IPS DF 6.9 (cell line): Measurements from ENCODE around the gene LAMTOR4.
"Not testable (repeated sequence)": the region's sequence is repeated elsewhere in the genome, so short reads cannot be mapped to it uniquely, and the experiment has no call there.

Source experiments
- DNase-seq: peaks from one replicate; pipeline ENCODE4 v3.0.0-alpha.2; 2013; ENCODE audit warnings: low read depth, low spot score
- H3K27ac ChIP-seq: one replicate; pipeline ENCODE4 v1.5.1; 2013; ENCODE audit warnings: low read length, control low read depth
- H3K27me3 ChIP-seq: 2 replicates; pipeline ENCODE4 v1.6.1; 2013; ENCODE audit warnings: mild to moderate bottlenecking, low read length; ENCODE audit not compliant: control insufficient read depth, insufficient read depth
- H3K36me3 ChIP-seq: 2 replicates; pipeline ENCODE4 v1.6.1; 2013; ENCODE audit warnings: low read length; ENCODE audit not compliant: control insufficient read depth, insufficient read depth
- H3K4me1 ChIP-seq: 2 replicates; pipeline ENCODE4 v1.6.1; 2013; ENCODE audit warnings: low read length; ENCODE audit not compliant: control insufficient read depth, insufficient read depth
- H3K4me3 ChIP-seq: 2 replicates; pipeline ENCODE4 v1.5.1; 2013; ENCODE audit warnings: mild to moderate bottlenecking, low read length
- H3K9me3 ChIP-seq: 2 replicates; pipeline ENCODE4 v1.6.1; 2013; ENCODE audit warnings: low read length, inconsistent platforms; ENCODE audit not compliant: control insufficient read depth, insufficient read depth
- WGBS: extraction: QIAGEN DNeasy Blood & Tissue Kit; methylation state at CpG from one replicate; pipeline ENCODE4 v1.1.7; 2013; ENCODE audit warnings: mixed read lengths, missing lambda C conversion rate; ENCODE audit not compliant: insufficient read length, insufficient coverage; 5-methylcytosine and 5-hydroxymethylcytosine counted together

Gene LAMTOR4

DNA sequence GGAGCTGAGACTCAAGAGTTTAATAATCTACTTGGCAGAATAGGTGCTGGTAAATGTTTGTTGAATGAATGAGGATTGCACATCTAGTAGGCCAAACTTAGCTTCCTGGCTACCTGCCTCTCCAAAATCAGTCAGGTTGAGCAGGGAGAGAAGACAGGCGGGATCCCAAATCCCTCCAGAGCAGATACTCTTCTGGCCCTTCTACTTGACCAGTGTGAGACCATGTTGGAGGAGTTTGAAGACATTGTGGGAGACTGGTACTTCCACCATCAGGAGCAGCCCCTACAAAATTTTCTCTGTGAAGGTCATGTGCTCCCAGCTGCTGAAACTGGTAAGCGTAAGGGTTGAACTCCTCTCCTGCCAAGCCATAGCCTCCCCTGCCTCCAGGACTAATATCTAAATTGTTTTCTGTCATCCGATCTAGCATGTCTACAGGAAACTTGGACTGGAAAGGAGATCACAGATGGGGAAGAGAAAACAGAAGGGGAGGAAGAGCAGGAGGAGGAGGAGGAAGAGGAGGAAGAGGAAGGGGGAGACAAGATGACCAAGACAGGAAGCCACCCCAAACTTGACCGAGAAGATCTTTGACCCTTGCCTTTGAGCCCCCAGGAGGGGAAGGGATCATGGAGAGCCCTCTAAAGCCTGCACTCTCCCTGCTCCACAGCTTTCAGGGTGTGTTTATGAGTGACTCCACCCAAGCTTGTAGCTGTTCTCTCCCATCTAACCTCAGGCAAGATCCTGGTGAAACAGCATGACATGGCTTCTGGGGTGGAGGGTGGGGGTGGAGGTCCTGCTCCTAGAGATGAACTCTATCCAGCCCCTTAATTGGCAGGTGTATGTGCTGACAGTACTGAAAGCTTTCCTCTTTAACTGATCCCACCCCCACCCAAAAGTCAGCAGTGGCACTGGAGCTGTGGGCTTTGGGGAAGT lies 24.2 kb upstream of the LAMTOR4 start:
- Histone ChIP-seq H3K4me3 (no peak overlapping the region), H3K36me3 (no peaks in the 10 kb centered on the region), H3K9me3 (no peaks in the 10 kb centered on the region), H3K27me3 (no peaks in the 10 kb centered on the region), H3K27ac (no peak overlapping the region), H3K4me1 (no peaks in the 10 kb centered on the region)
- no CpG with 5 or more reads among the region's 4 CpGs for WGBS
- DNase-seq, result no peak

DNA sequence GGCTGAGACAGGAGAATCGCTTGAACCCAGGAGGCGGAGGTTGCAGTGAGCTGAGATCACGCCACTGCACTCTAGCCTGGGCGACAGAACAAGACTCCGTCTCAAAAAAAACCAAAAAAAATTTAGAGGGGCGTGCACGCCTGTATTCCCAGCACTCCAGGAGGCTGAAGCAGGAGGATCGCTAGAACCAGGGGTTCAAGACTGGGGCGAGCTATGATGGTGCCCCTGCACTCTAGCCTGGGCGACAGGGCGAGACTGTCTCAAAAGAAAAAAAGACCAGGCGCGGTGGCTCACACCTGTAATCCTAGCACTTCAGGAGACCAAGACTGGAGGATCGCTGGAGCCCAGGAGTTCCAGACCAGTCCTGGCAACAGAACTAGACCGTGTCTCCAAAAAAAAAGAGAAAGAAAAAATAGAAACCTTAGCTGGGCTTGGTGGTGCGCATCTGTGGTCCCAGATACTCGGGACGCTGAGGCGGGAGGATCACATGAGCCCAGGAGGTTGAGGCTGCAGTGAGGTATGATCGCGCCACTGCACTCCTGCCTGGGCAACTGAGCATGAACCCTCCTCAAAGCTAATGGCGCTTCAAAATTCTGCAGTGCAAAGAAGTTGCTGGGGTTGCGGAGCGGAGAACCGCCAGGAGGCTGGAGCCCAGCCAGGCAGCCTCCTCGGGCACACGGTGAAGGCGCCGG lies 22.3 kb upstream of the LAMTOR4 start:
- no peak for DNase-seq
- Histone ChIP-seq H3K4me3 (peak overlapping the region; percentile 63; the same call in 1 of the 2 replicates), H3K36me3 (no peaks in the 10 kb centered on the region), H3K9me3 (no peaks in the 10 kb centered on the region), H3K27ac (no peak overlapping the region), H3K4me1 (no peaks in the 10 kb centered on the region), H3K27me3 (no peaks in the 10 kb centered on the region)
- WGBS, result no CpG with 5 or more reads among the region's 29 CpGs

DNA sequence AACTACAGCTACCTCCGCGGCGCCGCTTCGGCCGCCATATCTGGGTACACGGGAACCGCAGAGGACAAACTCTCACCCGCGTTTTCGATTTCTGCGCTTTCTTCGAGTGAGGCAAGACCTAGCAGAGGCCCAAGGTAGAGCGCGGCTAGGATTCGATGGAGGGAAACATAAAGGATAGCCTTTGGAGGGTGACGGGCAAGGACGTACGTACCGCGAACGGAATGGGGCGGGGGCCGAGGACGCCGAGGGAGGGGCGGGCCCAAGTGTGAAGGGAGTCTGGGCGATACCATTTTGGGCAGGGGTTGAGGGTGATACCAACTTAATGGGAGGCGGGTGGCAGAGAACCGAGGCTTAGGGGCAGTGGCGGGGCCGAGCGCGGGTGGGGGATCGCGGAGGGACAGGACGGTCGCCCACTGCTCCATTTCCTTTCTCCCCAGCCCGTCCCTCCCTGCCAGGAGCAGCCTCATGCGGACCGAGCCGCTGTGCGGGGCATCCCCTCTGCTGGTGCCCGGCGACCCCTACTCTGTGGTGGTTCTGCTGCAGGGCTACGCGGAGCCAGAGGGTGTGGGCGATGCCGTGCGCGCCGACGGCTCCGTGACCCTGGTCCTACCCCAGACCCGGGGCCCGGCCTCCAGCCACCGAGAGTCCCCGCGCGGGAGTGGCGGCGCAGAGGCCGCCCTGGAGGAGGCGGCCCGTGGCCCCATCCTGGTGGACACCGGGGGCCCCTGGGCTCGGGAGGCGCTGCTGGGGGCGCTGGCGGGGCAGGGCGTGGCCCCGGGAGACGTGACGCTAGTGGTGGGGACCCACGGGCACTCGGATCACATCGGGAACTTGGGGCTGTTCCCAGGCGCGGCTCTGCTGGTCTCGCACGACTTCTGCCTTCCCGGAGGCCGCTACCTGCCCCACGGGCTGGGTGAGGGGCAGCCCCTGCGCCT lies 21.5 kb upstream of the LAMTOR4 start, which contains the start of gene MBLAC1:
MBLAC1 (plus strand) TSS at position 37 of the 935 bp plus-strand sequence; CDS start at position 466, 429 bp downstream.
- Histone ChIP-seq H3K4me3 (peak within 1 kb of the TSS; percentile 63), H3K27ac (no peak within 1 kb of the TSS), H3K36me3 (no peaks in the 10 kb centered on the region), H3K9me3 (no peaks in the 10 kb centered on the region), H3K27me3 (no peaks in the 10 kb centered on the region), H3K4me1 (no peaks in the 10 kb centered on the region)
- WGBS, result no CpG with 5 or more reads among the region's 85 CpGs
- peak; percentile 72 for DNase-seq

DNA sequence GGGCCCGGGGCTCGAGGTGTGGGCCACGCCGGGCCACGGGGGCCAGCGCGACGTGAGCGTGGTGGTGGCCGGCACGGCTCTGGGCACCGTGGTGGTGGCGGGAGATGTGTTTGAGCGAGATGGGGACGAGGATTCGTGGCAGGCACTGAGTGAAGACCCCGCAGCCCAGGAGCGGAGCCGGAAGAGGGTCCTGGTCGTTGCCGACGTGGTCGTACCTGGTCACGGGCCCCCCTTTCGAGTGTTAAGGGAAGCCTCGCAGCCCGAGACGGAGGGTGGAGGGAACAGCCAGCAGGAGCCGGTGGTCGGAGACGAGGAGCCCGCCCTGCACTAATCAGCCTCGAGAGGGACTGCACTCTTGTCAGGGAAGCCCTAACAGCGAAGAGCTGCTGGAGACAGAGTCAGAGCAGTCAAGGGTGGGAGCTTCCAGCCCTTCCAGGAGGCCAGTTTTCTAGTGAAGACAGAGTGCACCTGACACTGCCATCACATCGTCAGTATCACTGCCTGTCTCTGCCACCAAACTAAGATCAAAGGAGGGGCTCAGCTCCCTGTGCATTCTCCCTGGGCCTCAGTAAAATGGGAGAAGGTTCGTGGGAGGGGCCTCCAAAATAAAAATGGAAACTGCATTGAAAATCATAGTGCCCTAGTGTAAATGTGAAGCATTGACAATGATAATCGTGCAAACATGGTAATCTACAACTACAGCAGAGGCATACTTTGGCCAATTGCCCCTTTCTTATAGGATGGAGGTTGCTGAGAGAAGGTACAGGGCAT lies 20.7 kb upstream of the LAMTOR4 start:
- Histone ChIP-seq H3K36me3 (no peaks in the 10 kb centered on the region), H3K9me3 (no peaks in the 10 kb centered on the region), H3K4me3 (peak overlapping the region; percentile 63; the same call in 1 of the 2 replicates), H3K27me3 (no peaks in the 10 kb centered on the region), H3K27ac (no peak overlapping the region), H3K4me1 (no peaks in the 10 kb centered on the region)
- no peak for DNase-seq
- no CpG with 5 or more reads among the region's 37 CpGs for WGBS

DNA sequence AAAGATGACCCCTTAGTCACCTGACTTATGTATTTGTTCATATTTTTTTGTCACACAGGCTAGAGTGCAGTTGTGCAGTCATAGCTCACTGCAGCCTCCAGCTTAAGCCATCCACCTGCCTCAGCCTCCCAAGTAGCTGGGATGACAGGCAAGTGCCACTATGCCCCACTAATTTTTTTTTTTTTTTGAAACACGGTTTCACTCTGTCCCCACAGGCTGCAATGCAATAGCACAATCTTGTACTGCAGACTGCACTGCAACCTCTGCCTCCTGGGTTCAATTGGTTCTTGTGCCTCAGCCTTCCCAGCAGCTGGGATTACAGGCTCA lies 20.1 kb upstream of the LAMTOR4 start:
- Histone ChIP-seq H3K36me3 (no peaks in the 10 kb centered on the region), H3K27ac (no peak overlapping the region), H3K9me3 (no peaks in the 10 kb centered on the region), H3K4me3 (no peak overlapping the region), H3K4me1 (no peaks in the 10 kb centered on the region), H3K27me3 (no peaks in the 10 kb centered on the region)
- WGBS, result no CpG with 5 or more reads among the region's 1 CpG
- no peak for DNase-seq

DNA sequence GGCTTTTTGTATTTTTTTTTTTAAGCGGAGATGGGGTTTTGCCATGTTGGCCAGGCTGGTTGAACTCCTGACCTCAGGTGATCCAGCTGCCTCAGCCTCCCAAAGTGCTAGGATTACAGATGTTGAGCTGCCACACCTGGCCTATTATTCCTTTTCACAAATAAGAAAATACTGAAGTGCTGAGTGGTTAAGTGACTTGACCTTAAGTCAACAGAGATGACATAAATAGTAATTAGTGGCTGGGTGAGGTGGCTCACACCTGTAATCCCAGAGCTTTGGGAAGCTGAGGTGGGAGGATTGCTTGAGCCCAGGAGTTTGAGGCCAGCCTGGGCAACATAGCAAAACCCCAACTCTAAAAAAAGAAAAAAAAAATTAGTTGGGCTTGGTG lies 18.5 kb upstream of the LAMTOR4 start:
- H3K4me1 ChIP-seq, H3K27ac ChIP-seq, H3K36me3 ChIP-seq, DNase-seq, H3K9me3 ChIP-seq, H3K4me3 ChIP-seq, H3K27me3 ChIP-seq: not testable (repeated sequence)
- WGBS, result no CpG with 5 or more reads among the region's 1 CpG

DNA sequence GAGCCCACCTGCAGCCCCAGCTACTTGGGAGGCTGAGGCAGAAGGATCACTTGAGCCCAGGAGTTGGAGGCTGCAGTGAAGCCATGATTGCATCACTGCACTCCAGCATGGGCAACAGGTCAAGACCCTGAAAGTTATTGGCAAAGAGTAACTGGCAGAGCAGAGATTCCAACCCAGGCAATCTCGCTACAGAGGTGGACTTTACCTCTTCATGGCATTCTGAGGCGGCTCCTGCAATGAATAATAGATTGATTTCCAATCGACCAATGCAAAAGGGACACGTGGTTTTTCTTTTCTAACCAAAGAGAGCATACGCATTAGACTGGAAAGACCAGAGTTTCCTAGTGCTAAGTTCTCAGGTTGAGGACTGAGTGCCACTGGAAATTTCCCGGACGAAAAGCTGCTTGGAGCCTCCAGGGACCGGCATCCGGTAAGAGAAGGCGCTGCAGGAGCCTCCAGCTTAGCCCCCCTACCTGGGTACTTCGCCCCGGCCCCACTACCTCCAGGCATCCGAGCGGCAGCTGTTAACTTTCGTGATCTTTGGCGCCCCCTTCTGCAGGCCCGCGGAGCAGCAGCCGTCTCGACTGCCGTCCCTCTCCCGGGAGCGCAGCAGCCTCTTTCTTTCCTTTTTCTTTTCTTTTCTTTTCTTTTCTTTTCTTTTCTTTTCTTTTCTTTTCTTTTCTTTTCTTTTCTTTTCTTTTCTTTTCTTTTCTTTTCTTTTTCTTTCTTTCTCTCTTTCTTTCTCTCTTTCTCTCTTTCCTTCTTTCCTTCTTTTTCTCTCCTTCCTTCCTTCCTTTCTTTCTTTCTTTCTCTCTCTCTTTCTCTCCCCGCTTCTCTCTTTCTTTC lies 17.9 kb upstream of the LAMTOR4 start:
- Histone ChIP-seq H3K4me1 (no peaks in the 10 kb centered on the region), H3K27me3 (no peaks in the 10 kb centered on the region), H3K36me3 (no peaks in the 10 kb centered on the region), H3K27ac (no peak overlapping the region), H3K4me3 (no peak overlapping the region), H3K9me3 (no peaks in the 10 kb centered on the region)
- peak; percentile 55 for DNase-seq
- WGBS, result no CpG with 5 or more reads among the region's 24 CpGs

DNA sequence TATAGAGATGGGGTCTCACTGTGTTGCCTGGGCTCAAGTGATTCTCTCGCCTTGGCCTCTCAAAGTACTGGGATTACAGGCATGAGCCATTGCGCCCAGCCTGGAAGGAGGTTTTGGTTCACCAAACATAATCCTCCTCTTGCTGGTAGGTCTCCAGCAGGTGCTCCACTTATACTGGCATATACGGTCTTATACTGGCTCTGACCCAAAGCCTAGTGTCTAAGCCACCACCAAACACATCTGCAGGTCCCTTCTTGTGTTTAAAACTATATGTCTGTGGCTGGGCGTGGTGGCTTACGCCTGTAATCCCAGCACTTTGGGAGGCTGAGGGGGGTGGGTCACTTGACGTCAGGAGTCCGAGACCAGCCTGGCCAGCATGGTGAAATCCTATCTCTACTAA lies 16.6 kb upstream of the LAMTOR4 start:
- Histone ChIP-seq H3K27ac (no peak overlapping the region), H3K4me3 (no peak overlapping the region), H3K36me3 (no peaks in the 10 kb centered on the region), H3K9me3 (no peaks in the 10 kb centered on the region), H3K27me3 (no peaks in the 10 kb centered on the region), H3K4me1 (no peaks in the 10 kb centered on the region)
- no CpG with 5 or more reads among the region's 7 CpGs for WGBS
- DNase-seq, result no peak

DNA sequence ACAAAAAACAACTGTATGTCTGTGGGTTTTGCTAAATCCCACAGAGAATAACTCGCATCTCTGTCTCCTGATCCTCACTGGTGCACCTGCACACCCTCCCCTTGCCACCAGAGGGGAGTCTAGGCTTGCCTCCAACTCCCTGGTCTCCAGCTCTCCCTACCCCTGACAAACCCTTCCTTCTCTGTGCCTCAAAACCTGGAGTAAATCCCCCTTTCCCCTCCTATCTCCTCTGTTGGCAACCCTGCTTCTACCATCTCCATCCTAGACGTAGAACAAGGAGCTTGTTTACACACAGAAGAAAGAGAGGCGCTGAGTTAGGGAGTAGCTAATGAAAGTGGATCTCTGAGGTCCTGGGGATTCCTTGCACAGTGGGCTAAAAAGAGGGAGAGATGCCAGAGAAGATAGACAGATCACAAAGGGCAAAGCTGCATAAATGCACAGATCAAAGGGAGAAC lies 16.0 kb upstream of the LAMTOR4 start:
- Histone ChIP-seq H3K4me3 (no peak overlapping the region), H3K4me1 (no peaks in the 10 kb centered on the region), H3K27ac (no peak overlapping the region), H3K9me3 (no peaks in the 10 kb centered on the region), H3K36me3 (no peaks in the 10 kb centered on the region), H3K27me3 (no peaks in the 10 kb centered on the region)
- DNase-seq, result no peak
- WGBS, result no CpG with 5 or more reads among the region's 3 CpGs
